K562 (cell line): ENCODE data around the gene CLIC1. TPM values are rescaled to one million over a fixed set of nuclear protein-coding genes. Genes with fewer than 3 reads are reported as not detected.

ENCODE experiments used
- DNMT1 ChIP-seq: fragments of 450-650 bp; IDR thresholded peaks from 2 replicates; pipeline ENCODE4 v1.6.1; 2016; ENCODE audit warnings: antibody characterized with exemption, mild to moderate bottlenecking
- HNRNPL ChIP-seq: fragments of 200-400 bp; formaldehyde crosslinking; IDR thresholded peaks from 2 replicates; pipeline ENCODE4 v1.6.1; 2017; ENCODE audit warnings: low read depth, mild to moderate bottlenecking, low read length
- MTF1 ChIP-seq: fragments of 250-450 bp; sonication (Bioruptor Pico); IDR thresholded peaks from 2 replicates; pipeline ENCODE4 v1.9.0; 2021; ENCODE audit warnings: moderate library complexity, mild to moderate bottlenecking, inconsistent platforms, borderline replicate concordance
- NONO ChIP-seq, 2 experiments: fragments of 200-400 bp in 1 of 2; fragments of 450-650 bp in 1 of 2; formaldehyde crosslinking in 1 of 2; IDR thresholded peaks; 2 replicates each; pipeline ENCODE4 v1.6.1; 2017; ENCODE audit warnings: low read depth in 2 of 2, mild to moderate bottlenecking in 2 of 2, moderate library complexity in 2 of 2, low read length in 1 of 2
- PML ChIP-seq: IDR thresholded peaks from 2 replicates; pipeline ENCODE4 v1.6.1; 2012; ENCODE audit warnings: low read length, inconsistent platforms
- POLR2G ChIP-seq: fragments of 200-400 bp; formaldehyde crosslinking; IDR thresholded peaks from 2 replicates; pipeline ENCODE4 v1.6.1; 2017; ENCODE audit warnings: low read depth, mild to moderate bottlenecking, antibody characterized with exemption, low read length, moderate library complexity
- RAD51 ChIP-seq: fragments of 450-650 bp; IDR thresholded peaks from 2 replicates; pipeline ENCODE4 v1.7.1; 2016; ENCODE audit warnings: low read depth, mild to moderate bottlenecking, borderline replicate concordance
- RBBP5 ChIP-seq: fragments of 200-600 bp; sonication (generic); IDR thresholded peaks from 2 replicates; pipeline ENCODE4 v1.6.1; 2012; ENCODE audit warnings: borderline replicate concordance, mild to moderate bottlenecking, low read length, control low read depth, inconsistent platforms; ENCODE audit not compliant: insufficient read depth, poor library complexity, severe bottlenecking
- RCOR1 ChIP-seq, 2 experiments: IDR thresholded peaks; 2 replicates each; pipeline ENCODE4 v1.6.1; 2012; ENCODE audit warnings: low read depth in 2 of 2, low read length in 2 of 2, borderline replicate concordance in 1 of 2, improper control_type of control experiment in 1 of 2
- SRF ChIP-seq, 2 experiments: fragments of 250-450, 450-650 bp in 1 of 2; sonication (Bioruptor Pico) in 1 of 2; sonication (generic) in 1 of 2; formaldehyde crosslinking; IDR thresholded peaks; 2 replicates each; pipeline versions ENCODE4 v1.5.0 to v1.5.1; 2020 to 2022; ENCODE audit warnings: mild to moderate bottlenecking in 1 of 2, missing genetic modification reagents in 1 of 2
- ZBTB12 ChIP-seq: fragments of 250-450 bp; sonication (Bioruptor Pico); IDR thresholded peaks from 2 replicates; pipeline ENCODE4 v1.4.0; 2020
- ZFX ChIP-seq: sonication (generic); formaldehyde crosslinking; IDR thresholded peaks from 2 replicates; pipeline ENCODE4 v1.8.0; 2022; ENCODE audit warnings: mild to moderate bottlenecking, missing genetic modification reagents, moderate library complexity
- ZNF316 ChIP-seq: fragments of 450-650 bp; IDR thresholded peaks from 2 replicates; pipeline ENCODE4 v1.6.1; 2016
- ZNF431 ChIP-seq: sonication (generic); formaldehyde crosslinking; IDR thresholded peaks from 2 replicates; pipeline ENCODE4 v1.8.0; 2022; ENCODE audit warnings: mild to moderate bottlenecking, missing genetic modification reagents
- ZNF695 ChIP-seq: fragments of 450-650 bp; formaldehyde crosslinking; IDR thresholded peaks from 2 replicates; pipeline ENCODE4 v1.4.0; 2020; ENCODE audit warnings: mild to moderate bottlenecking, moderate library complexity
- polyA plus RNA-seq, 8 experiments: library from polyadenylated mRNA; depleted of rRNA in 4 of 8; stranded (reverse) in 5 of 8; unstranded in 3 of 8; fragments of >200 nt; fragmentation: Nextera tagmentation in 2 of 8; fragmentation: Illumina TruSeq in 1 of 8; extraction: Ambion mirVana in 2 of 8; extraction: Trizol in 1 of 8; gene quantifications; 2 replicates each; pipeline versions ENCODE4 v1.2.1 to v1.2.3, GENCODE V29; 2011 to 2014; ENCODE audit warnings: inconsistent platforms in 1 of 8, missing spikeins in 1 of 8
- total RNA-seq, 7 experiments: library from RNA; depleted of rRNA in 6 of 7; stranded (reverse); fragments of >200 nt in 6 of 7; fragmentation: Illumina TruSeq in 2 of 7; extraction: Trizol in 2 of 7; gene quantifications; 2 replicates each; pipeline versions ENCODE4 v1.2.1 to v1.2.3, GENCODE V29; 2011 to 2021; ENCODE audit warnings: low replicate concordance in 1 of 7
- TF ChIP-seq, protein P1 (sequence below): fragments of 250-450 bp; sonication (Bioruptor Pico); IDR thresholded peaks from 2 replicates; pipeline ENCODE4 v1.4.0; 2020; ENCODE audit warnings: mild to moderate bottlenecking
- TF ChIP-seq, protein P2 (sequence below): fragments of 450-650 bp; formaldehyde crosslinking; IDR thresholded peaks from 2 replicates; pipeline ENCODE4 v1.4.0; 2020; ENCODE audit warnings: mild to moderate bottlenecking, moderate library complexity
- TF ChIP-seq, protein P3 (sequence below): fragments of 450-650 bp; formaldehyde crosslinking; IDR thresholded peaks from 2 replicates; pipeline ENCODE4 v1.4.0; 2022; ENCODE audit warnings: missing genetic modification characterization
- TF ChIP-seq, protein P4 (sequence below): fragments of 450-650 bp; conservative IDR thresholded peaks from 2 replicates; pipeline ENCODE4 v1.6.1; 2016; ENCODE audit warnings: missing genetic modification characterization, low read depth, mild to moderate bottlenecking, missing compliant biosample characterization, moderate library complexity

Gene CLIC1
- total and polyA plus RNA-seq, 9 of the 15 experiments (the other 6 are each of a cell fraction or from before 2014, with no cell fraction given) = 1,267 to 2,419 (median 1,808) TPM

DNA sequence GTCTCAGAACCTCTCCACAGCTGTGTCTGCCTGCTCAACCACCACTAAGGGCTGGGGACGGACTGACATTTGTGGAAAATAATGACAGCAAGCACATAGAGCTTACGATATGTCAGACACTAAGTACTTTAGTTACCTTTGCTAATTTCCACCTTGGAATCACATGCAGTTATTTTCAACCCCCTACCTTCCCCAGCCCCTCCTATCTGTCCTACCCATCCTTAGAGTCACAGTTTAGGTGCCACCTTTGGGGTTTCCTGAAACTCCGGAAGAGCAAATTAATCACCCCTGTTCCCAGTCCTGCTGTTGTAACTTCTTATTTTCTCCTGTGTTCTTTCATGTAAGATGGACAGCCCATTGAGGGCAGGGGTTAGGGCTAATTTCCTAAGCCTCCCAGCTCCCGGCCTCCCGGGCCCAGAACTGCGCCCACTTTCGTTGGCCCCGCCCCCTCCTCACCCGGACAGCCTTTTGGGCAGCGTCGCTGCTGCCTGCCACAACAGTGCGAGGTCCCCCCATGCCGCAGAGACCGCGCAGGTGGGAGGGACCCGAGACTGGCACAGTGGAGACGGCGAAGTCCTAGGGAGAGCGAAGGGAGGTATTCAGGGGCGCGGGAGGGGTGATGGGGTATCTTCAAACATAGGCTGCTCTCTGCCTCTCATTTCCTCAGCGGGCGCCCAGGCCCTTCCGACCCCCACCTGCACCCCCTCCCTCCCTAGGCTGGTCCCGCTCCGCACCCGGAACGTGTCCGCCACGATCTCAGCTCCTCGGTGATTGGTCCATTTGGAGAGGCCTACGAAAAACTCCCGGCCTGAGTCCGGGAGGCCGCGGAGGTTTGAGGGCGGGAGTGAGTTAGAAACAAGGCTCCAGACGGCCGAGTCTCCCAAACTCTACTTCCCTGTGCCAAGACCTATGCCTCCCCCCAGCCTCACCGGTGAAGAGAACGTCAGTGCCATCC is 8.3 kb downstream of the CLIC1 start (continued):
- TF ChIP-seq, protein P1, sequence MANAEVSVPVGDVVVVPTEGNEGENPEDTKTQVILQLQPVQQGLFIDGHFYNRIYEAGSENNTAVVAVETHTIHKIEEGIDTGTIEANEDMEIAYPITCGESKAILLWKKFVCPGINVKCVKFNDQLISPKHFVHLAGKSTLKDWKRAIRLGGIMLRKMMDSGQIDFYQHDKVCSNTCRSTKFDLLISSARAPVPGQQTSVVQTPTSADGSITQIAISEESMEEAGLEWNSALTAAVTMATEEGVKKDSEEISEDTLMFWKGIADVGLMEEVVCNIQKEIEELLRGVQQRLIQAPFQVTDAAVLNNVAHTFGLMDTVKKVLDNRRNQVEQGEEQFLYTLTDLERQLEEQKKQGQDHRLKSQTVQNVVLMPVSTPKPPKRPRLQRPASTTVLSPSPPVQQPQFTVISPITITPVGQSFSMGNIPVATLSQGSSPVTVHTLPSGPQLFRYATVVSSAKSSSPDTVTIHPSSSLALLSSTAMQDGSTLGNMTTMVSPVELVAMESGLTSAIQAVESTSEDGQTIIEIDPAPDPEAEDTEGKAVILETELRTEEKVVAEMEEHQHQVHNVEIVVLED (CRISPR knock-in tag) = no peak; the same call in 1 of the 2 replicates
- TF ChIP-seq PML = no peak; the same call in 1 of the 2 replicates
- peak; percentile 26 for TF ChIP-seq RBBP5
- TF ChIP-seq, protein P2, sequence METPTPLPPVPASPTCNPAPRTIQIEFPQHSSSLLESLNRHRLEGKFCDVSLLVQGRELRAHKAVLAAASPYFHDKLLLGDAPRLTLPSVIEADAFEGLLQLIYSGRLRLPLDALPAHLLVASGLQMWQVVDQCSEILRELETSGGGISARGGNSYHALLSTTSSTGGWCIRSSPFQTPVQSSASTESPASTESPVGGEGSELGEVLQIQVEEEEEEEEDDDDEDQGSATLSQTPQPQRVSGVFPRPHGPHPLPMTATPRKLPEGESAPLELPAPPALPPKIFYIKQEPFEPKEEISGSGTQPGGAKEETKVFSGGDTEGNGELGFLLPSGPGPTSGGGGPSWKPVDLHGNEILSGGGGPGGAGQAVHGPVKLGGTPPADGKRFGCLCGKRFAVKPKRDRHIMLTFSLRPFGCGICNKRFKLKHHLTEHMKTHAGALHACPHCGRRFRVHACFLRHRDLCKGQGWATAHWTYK (CRISPR knock-in tag) = no peak
- TF ChIP-seq ZNF431 (CRISPR knock-in tag) = 0 out of 2 replicates have a peak, but pooled peaks have one; percentile 43
- TF ChIP-seq ZBTB12 (CRISPR knock-in tag) = no peak
- no peak for TF ChIP-seq NONO (IDR thresholded peaks at IDR 0.05; ENCODE audit: low read depth in 2 of 2, low read length in 1 of 2)
- TF ChIP-seq HNRNPL = no peak
- no peak for TF ChIP-seq RAD51
- no peak for TF ChIP-seq ZFX (CRISPR knock-in tag)
- TF ChIP-seq MTF1 (CRISPR knock-in tag) = no peak
- no peak for TF ChIP-seq RCOR1 (IDR thresholded peaks at IDR 0.05; ENCODE audit: borderline replicate concordance in 1 of 2, low read depth in 2 of 2, low read length in 2 of 2)
- no peak for TF ChIP-seq ZNF695
- no peak; the same call in 1 of the 2 replicates for TF ChIP-seq POLR2G
- TF ChIP-seq, protein P3, sequence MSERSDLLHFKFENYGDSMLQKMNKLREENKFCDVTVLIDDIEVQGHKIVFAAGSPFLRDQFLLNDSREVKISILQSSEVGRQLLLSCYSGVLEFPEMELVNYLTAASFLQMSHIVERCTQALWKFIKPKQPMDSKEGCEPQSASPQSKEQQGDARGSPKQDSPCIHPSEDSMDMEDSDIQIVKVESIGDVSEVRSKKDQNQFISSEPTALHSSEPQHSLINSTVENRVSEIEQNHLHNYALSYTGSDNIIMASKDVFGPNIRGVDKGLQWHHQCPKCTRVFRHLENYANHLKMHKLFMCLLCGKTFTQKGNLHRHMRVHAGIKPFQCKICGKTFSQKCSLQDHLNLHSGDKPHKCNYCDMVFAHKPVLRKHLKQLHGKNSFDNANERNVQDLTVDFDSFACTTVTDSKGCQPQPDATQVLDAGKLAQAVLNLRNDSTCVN (CRISPR knock-in tag) = no peak
- TF ChIP-seq, protein P4, sequence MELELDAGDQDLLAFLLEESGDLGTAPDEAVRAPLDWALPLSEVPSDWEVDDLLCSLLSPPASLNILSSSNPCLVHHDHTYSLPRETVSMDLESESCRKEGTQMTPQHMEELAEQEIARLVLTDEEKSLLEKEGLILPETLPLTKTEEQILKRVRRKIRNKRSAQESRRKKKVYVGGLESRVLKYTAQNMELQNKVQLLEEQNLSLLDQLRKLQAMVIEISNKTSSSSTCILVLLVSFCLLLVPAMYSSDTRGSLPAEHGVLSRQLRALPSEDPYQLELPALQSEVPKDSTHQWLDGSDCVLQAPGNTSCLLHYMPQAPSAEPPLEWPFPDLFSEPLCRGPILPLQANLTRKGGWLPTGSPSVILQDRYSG (tag) = no peak
- TF ChIP-seq ZNF316 = peak; percentile 67
- no peak for TF ChIP-seq DNMT1
- TF ChIP-seq SRF (CRISPR knock-in tag; IDR thresholded peaks at IDR 0.05) = 0 out of 4 replicates have a peak, but pooled peaks of 1 of the 2 experiments have one; percentile 4
